ENCODE results near the gene DBF4.
"Not testable (repeated sequence)": the region's sequence is repeated elsewhere in the genome, so short reads cannot be mapped to it uniquely, and the experiment has no call there.

The DBF4 gene

DNA sequence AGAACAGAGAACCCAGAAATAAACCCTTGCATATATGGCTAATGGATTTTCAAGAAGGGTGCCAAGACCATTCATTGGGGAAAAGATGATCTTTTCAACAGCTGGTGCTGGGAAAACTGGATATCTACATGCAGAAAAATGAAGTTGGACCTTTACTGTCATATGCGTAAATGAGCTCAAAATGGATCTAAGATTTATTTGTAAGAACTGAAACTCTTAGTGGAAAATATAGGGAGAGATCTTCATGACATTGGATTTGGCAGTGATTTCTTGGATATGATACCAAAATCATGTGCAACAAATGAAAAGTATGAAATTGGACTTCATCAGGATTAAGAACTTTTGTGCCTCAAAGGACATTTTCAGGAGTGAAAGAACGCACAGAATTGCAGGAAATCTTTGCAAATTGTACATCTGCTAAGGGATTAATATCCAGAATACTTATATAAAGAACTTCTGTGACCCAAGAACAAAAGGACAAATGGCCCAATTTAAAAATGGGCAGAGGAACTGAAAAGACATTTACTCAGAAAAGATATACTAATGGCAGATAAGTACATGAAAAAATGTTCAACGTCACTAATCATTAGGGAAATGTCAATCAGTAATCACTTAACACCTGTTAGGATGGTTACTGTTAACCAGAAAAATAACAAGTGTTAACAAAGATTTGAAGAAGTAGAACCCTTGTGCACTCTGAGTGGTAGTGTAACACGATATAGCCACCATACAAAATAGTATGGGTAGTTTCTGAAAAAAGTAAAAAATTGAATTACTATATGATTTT, 6.1 kb downstream of the DBF4 start:
- DNase-seq = no peak

GRCh38 chr7:87885018-87885417, 8.7 kb downstream of the DBF4 start:
- peak; percentile 35 for DNase-seq

- DNase-seq = peak; percentile 76
These were observed 10.6 kb downstream of the DBF4 start for GRCh38 chr7:87886875-87887274.

DNA sequence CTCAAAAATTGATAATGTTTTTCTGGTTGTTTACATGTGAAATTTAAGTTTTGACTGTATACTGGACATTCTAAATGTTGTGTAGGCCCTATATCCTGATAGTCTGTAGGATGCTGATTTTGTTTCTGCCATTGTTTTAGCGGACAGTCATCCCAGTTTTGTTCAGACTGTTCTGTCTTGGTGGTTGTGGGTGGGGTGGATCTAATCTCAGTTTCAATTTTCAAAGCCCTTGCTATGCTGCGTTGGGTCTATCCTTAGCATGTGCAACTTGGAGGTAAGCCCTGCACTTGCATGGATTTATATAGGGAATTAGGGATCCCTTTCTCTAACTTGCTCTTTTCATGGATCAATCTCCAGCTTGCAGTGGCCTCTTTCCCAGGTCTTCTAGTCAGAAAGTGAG, 19.1 kb downstream of the DBF4 start:
- DNase-seq = no peak

DNA sequence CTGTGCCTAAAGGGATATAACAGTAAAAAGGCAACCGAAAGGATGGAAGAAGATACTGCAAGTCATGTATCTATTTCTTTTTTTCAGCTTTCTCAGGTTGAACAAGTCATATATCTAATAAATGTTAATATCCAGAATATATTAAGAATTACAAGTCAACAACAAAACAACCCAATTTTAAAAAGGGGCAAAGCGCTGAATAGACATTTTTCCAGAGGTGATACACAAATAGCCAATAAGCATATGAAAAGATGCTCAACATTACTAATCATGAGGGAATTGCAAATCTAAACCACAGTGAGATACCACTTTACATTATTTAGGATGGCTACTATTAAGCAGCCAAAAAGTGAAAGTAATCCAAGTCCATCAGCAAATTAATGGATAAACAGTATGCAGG, 23.0 kb downstream of the DBF4 start:
- DNase-seq = no peak

GRCh38 chr7:87907136-87907906, 31.0 kb downstream of the DBF4 start:
- DNase-seq = not testable (repeated sequence)

DNA sequence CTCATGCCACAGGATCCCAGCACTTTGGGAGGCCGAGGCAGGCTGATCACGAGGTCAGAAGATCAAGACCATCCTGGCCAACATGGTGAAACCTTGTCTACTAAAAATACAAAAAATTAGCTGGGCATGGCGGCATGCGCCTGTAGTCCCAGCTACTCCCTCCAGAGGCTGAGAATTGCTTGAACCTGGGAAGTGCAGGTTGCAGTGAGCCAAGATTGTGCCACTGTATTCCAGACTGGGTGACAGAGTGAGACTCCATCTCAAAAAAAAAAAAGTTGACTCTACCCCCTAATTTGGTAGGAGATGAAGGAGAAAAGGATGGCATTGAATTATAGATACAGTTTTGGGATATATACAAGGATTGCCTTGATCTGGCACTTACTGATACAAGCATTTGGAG, 32.5 kb downstream of the DBF4 start:
- DNase-seq = not testable (repeated sequence)

GRCh38 chr7:87912121-87912520, 35.8 kb downstream of the DBF4 start:
- no peak for DNase-seq

DNA sequence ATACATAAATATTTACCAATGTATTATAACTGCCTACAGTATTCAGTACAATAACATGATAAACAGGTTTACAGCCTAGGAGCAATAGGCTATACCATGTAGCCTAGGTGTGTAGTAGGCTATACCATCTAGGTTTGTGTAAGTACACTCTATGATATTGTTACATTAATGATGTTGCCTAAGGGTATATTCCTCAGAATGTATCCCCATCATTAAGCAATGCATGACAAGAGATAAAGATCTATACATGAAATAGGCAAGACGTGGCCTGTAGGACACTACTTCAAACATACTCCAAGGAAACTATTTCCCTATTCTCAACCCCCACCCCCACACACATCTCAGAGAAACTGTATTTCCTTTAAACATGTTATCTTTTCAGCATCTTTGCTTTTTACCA, 42.4 kb downstream of the DBF4 start:
- no peak for DNase-seq

- no peak for DNase-seq
These were observed 43.6 kb downstream of the DBF4 start for GRCh38 chr7:87919875-87920274.

DNA sequence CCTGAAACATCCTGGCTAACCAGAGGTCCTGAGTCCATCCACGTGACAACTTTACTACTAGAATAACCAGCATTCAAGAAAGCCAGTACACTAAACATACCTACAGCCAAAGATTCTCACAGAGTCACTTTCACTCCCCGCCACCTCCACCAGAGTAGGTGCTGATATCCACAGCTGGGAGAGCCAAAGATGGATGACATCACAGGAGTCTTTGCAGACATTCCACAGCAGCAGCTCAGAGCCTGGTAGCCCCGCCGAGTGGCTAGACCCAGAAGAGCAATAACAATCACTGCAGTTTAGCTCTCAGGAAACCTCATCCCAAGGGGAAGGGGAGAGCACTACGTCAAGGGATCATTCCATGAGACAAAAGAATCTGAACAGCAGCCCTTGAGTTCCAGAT, 44.3 kb downstream of the DBF4 start:
- DNase-seq = no peak

GRCh38 chr7:87922759-87923395, 46.6 kb downstream of the DBF4 start:
- not testable (repeated sequence) for DNase-seq

DNA sequence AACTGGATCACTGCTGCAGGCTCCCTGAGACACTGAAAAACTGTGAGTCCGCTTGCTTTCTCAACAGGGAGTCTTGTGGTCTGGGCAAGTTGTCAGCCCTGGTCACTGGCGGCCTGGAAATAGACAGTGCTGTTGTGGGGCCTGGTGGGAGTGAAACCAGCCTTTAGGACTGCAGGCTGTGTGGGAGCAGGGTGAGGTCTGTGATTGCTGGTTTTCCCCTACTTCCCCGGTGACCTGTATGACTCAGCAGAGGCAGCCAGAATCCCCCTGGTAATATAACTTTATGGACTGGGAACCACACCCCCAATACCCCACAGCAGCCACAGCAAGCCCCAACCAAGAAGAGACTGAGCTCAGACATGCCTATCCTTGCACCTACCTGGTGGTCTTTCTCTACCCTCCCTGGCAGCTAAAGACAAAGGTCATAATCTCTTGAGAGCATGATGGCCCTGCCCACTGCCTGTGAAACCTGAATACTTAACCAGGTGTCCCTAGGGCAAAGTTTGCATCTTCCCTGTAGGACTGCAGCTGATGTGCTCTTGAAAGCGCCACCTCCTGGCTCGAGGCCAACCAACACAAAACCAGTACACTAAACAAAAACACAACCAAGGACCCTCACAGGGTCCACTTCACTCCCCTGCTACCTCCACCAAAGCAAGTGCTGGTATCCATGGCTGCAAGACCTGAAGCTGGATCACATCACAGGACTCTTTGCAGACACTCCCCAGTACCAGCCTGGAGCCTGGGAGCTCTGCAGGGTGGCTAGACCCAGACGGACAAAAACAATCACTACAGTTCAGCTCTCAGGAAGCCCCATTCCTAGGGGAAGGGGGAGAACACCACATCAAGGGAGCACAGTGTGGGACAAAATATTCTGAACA, 50.5 kb downstream of the DBF4 start:
- peak; percentile 65 for DNase-seq

- no peak for DNase-seq
These were observed 57.3 kb downstream of the DBF4 start for GRCh38 chr7:87933605-87933952.

DNA sequence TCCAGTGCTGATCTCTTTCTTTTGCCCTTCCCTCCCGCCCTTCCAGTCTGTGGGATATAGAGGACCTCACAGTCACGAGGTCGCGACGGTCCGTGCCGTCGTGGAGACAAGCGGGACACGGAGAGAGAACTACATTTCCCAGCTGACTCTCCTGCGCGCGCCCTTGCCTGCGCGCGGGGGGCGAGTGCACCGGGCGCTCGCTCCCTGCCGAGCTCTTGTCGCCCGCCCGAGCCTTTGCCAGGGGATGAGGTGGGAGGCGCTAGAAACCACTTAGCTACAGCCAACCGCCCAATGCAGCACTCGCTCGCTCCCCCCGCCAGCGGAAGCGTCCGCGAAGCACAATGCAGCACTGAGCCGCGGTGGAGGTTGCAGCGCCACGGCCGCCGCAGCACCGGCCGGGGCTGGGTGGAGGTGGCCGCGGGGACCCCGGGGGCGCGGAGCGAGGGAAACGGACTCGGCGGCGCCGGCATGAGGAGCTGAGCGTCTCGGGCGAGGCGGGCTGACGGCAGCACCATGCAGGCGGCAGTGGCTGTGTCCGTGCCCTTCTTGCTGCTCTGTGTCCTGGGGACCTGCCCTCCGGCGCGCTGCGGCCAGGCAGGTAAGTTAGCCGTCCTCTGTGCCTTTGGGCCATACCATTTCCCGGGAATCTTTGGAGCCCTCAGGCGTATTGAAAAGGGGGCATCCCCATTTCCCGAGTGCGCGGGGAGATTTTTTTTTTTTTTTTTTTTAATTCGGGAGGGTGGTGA, 57.8 kb downstream of the DBF4 start, which contains the start of gene ADAM22:
Gene ADAM22 (plus strand): TSS at position 299 of the 746 bp plus-strand sequence. CDS start 215 bp downstream, at position 514.
- DNase-seq = peak; percentile 98

GRCh38 chr7:87934699-87935383, 58.5 kb downstream of the DBF4 start:
- no peak for DNase-seq

DNA sequence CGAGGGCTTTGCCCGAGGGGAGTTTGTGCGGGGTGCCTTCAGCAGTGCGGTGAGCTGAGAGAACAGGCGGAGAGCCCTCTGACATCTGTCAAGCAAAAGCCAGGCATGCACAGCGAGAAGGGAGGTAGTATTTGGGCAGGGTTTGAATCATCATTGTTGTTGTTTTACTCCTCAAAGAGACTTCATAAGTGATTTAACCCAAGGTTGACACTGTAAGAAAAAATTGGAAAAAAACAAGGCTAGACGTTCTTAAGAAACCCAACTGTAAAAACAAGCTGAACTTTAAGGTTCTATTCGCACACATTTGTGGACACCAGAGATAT, 59.1 kb downstream of the DBF4 start:
- DNase-seq = no peak

DNA sequence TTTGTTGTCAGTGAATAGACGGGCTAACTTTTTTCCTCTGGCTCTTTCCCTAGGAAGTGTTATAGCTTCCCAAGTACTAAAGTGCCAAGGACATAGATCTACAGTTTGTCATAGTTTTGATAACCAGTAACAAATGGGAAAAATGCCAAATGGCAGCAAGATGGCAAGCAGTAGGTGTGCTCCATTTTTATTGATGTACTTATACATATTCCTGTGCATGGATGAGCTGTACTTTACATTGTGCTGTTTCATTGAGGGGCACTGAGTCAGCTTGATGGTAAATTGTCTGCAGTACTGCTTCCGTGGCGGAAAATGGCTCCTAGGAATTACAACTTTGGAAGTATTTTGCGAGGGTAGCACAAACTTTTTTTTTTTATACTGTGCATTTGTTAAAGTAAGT, 64.8 kb downstream of the DBF4 start:
- DNase-seq = no peak

- DNase-seq = no peak
These were observed 68.3 kb downstream of the DBF4 start for GRCh38 chr7:87944547-87944946.

GRCh38 chr7:87945926-87946325, 69.6 kb downstream of the DBF4 start:
- not testable (repeated sequence) for DNase-seq

DNA sequence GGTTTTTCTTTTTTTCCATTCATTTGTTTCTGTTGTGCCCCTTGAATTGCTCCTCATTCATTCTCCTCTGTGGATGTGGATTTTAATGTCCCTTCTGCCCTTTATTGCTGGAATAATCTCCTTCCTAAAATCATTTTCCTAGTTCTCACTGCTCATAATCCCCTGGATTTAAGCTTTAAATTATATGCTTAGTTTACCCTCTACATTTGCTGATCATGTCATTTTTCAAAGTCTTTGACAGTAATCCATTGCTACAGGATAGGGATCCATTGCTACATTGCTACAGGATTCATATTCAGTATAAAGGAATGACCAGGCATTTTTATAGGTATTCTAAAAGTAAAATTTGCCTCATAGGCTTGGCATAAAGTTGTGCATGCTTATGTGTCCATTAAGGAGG, 72.1 kb downstream of the DBF4 start:
- DNase-seq = no peak
